Measurements from ENCODE around the gene WDFY2. TPM values are rescaled to one million over a fixed set of nuclear protein-coding genes. Genes with fewer than 3 reads are reported as not detected.

Gene WDFY2
- total and polyA plus RNA-seq, 11 donors, result 2.0 to 12.6 (median 6.5) TPM

GRCh38 chr13:51581148-51581820 is 3.0 kb upstream of the WDFY2 start:
- DNase-seq, result no peak
- Histone ChIP-seq H3K36me3 (no peaks in the 10 kb centered on the region), H3K9me3 (no peaks in the 10 kb centered on the region), H3K4me1 (peaks cover 0 to 18% (median 9%) of the 10 kb centered on the region in 12 donors), H3K4me3 (no peak overlapping the region), H3K27ac (no peak overlapping the region), H3K27me3 (no peaks in the 10 kb centered on the region)
- WGBS, 4 donors, result 87 to 96% (median 89%) methylated on average over 1 of the region's 1 CpG
- TF ChIP-seq POLR2A (IDR thresholded peaks at IDR 0.05) (no peak), CTCF (IDR thresholded peaks at IDR 0.05) (no peak)
- ATAC-seq, result no peak
- intact Hi-C loops (cut with DNase I), result loop anchor here in 9 of 10 donors (1.0 to 10.0 kb wide), 18 partner anchors 16 to 614 kb away; partner anchors contain the start of genes DHRS12 (in 4 of the 9), INTS6 (in 3 of the 9), ALG11 (in 1 of the 9) and ATP7B (in 1 of the 9)

GRCh38 chr13:51583469-51583874 is 790 bp upstream of the WDFY2 start:
- Histone ChIP-seq H3K27ac (peak overlapping the region; percentile 68 to 96 (median 88)), H3K36me3 (no peaks in the 10 kb centered on the region), H3K9me3 (no peaks in the 10 kb centered on the region), H3K27me3 (no peaks in the 10 kb centered on the region), H3K4me3 (peak overlapping the region in 11 of 12 donors; percentile 41 to 96 (median 94)), H3K4me1 (peaks cover 0 to 40% (median 12%) of the 10 kb centered on the region in 12 donors)
- intact Hi-C loops (cut with DNase I), result loop anchor here (1.0 to 10.0 kb wide), 18 partner anchors 81 to 611 kb away; partner anchors contain the start of genes DHRS12 (in 4 of the 10), INTS6 (in 4 of the 10), ALG11 (in 1 of the 10) and ATP7B (in 1 of the 10)
- TF ChIP-seq POLR2A (IDR thresholded peaks at IDR 0.05), result no peak
- no peak for TF ChIP-seq CTCF (IDR thresholded peaks at IDR 0.05)
- WGBS, 4 donors, result 21 to 26% (median 24%) methylated on average over 8 to 9 of the region's 9 CpGs
- ATAC-seq (no peak), DNase-seq (no peak)

GRCh38 chr13:51584731-51585672 is 740 bp downstream of the WDFY2 start:
- ATAC-seq, result peak in 2 of 4 donors; percentile 17 to 18
- peak in 4 of 5 donors; percentile 12 to 79 (median 66) for DNase-seq
- Histone ChIP-seq H3K9me3 (no peaks in the 10 kb centered on the region), H3K27me3 (no peaks in the 10 kb centered on the region), H3K36me3 (no peaks in the 10 kb centered on the region), H3K27ac (peak overlapping the region; percentile 57 to 96 (median 87)), H3K4me3 (peak overlapping the region; percentile 76 to 96 (median 94)), H3K4me1 (peaks cover 0 to 55% (median 15%) of the 10 kb centered on the region in 12 donors)
- TF ChIP-seq CTCF (IDR thresholded peaks at IDR 0.05) (peak in 3 of 12 donors; percentile 2 to 26 (median 7)), POLR2A (IDR thresholded peaks at IDR 0.05) (no peak)
- intact Hi-C loops (cut with DNase I), result loop anchor here (1.0 to 10.0 kb wide), 23 partner anchors 37 to 610 kb away; partner anchors contain the start of genes INTS6 (in 8 of the 10), DHRS12 (in 6 of the 10), ALG11 (in 1 of the 10) and ATP7B (in 1 of the 10)
- 2 to 3% (median 2%) methylated on average over 25 to 53 of the region's 53 CpGs for WGBS, 4 donors
